Activated gamma-delta T cell (primary cell): Measurements from ENCODE around the gene TMEM87B.
"Not testable (repeated sequence)": the region's sequence is repeated elsewhere in the genome, so short reads cannot be mapped to it uniquely, and the experiment has no call there.

Source experiments
- DNase-seq: peaks from one replicate; lab custom pipeline; 2025; lab: John Stamatoyannopoulos, UW

TMEM87B gene

DNA sequence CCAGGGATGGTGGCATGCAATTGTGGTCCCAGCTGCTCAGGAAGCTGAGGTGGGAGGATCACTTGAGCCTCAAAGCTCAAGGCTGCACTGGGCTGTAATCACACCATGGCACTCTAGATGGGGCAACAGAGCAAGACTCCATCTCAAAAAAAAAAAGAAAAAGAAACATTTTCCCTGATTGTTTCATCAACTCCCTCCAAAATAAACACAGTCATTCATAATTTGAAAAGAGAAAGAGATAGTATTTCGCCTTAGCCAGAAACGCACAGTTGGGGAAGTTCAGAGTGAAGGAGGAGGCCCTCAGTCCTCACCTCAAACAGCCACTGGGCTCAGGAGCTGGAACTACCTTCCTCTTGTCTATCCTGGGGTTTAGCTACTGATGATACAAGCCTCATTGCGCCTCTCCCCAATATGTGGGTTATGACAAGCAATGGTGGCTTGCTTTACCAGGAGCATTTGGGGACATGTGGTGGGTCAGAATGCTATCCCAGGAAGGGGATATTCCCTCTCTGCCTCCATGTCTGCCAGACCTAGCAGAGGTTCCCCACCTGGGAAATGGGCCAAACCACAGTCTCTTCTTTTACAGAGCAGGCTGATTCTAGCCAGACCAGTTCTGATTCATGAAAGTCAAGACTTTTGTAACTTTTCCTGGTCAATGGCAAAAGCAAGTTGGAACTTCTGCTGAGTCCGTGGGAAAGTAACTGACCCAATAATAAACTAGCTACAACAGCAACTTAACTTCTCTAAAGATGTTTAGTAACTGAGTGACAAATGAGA, 22.2 kb upstream of the TMEM87B start:
- DNase-seq: no peak

DNA sequence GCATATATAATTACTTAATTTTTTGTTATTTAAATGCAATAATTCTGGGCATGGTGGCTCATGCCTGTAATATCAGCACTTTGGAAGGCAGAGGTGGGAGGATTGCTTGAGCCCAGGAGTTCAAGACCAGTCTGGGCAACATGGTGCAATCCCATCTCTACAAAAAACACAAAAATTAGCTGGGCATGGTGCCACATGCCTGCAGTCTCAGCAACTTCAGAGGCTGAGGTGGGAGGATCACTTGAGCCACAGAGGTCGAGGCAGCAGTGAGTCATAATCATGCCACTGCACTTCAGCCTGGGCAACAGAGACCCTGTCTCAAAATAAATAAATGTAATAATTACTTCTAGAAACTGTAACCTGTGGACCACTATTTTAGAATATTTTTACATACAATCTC, 21.5 kb upstream of the TMEM87B start:
- no peak for DNase-seq

DNA sequence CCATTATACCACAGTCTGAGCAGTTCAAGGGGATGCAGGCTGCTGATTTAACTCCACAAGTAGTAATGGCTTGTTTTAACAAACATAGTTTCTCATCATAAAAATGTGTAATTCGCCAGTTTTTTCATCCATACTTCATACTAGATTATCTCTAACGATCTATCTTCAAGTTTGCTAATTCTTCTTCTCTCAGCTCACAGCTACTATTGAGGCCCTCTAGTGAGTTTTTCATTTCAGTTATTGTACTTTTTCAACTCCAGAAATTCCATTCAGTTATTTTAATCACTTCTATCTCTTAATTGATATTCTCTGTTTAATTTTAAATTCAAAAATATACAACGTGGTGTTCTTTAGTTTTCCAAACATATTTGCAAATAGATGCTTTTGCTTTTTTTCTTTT, 20.1 kb upstream of the TMEM87B start:
- no peak for DNase-seq

DNA sequence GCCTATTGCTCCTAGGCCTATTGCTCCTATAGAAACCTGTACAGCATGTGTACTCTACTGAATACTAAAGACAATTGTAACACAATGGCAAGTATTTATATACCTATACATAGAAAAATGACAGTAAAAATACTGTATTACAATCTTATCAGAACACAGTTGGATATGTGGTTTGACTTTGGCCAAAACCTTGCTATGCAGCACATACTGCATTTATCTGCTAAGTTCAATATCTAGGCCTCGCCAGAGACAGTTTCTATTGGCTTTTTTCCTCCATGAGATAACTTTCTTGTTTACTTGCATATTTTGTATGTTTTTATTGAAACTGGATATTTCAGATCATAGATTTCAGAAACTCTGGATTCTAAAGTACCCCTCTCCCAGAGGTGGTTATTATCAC, 19.3 kb upstream of the TMEM87B start:
- no peak for DNase-seq

DNA sequence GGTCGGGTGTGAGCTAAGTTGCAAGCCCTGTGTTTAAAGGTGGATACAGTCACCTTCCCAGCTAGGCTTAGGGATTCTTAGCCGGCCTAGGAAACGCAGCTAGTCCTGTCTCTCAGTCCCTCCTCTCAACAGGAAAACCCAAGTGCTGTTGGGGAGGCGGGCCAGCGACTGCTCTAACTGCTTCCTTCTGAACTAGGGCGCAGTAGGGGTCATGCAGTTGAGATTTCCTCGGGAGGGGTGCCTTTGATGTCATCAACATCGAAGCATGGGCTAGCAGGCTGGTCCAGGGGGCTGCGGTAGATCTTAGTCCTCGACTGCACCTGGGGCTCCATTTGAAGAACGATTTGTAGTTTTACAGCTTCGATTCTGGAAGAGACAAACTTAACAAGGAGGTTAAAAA, 15.5 kb upstream of the TMEM87B start:
- DNase-seq: not testable (repeated sequence)

DNA sequence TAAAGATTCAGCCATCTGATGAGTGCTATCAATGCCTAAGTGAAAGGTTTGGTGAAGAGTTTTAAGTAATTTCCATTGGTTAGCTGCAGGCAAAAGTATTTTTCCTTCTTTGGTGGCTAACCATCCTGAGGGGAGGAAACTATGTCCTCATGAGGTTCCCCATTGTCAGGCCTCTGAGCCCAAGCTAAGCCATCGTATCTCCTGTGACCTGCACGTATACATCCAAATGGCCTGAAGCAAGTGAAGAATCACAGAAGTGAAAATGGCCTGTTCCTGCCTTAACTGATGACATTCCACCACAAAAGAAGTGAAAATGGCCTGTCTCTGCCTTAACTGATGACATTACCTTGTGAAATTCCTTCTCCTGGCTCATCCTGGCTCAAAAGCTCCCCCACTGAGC, 15.0 kb upstream of the TMEM87B start:
- not testable (repeated sequence) for DNase-seq

DNA sequence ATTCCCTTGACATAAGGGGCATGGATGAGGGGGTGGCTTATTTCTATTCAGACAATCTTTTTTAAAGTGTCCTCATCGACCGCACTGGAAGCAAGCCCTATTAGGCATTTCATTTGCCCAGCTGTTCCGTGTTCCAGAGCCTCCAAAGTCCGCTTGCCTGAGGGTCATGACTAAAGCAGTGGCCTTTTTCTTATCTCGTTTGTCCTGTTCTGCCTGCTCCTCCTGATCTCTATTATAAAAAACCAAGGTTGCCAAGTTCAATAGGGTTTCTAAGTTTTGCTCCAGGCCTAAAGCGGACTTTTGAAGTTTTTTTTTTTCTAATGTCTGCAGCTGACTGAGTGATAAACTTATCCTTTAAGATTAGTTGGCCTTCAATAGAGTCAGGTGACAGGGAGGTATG, 13.6 kb upstream of the TMEM87B start:
- DNase-seq: not testable (repeated sequence)

DNA sequence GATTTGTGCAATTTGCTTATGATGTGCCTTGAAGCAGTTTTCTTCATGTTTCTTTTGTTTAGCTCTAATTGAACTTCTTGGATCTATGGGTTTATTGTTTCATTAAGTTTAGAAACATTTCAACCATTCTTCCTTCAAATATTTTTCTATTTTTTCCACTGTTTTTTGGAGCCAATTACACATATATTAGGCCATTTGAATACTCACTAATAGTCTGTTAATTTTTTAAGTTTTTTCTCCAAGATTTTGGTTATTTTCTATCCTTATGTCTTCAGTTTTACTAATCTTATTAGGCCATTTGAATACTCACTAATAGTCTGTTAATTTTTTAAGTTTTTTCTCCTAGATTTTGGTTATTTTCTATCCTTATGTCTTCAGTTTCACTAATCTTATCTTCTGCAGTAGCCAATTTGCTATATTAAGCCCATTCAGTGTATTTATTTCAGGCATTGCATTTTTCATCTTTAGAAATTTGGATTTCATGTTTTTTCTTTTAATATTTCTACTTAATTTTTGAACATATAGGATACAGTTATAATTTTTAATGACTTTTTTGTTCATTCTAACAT, 9.5 kb upstream of the TMEM87B start:
- DNase-seq: no peak

DNA sequence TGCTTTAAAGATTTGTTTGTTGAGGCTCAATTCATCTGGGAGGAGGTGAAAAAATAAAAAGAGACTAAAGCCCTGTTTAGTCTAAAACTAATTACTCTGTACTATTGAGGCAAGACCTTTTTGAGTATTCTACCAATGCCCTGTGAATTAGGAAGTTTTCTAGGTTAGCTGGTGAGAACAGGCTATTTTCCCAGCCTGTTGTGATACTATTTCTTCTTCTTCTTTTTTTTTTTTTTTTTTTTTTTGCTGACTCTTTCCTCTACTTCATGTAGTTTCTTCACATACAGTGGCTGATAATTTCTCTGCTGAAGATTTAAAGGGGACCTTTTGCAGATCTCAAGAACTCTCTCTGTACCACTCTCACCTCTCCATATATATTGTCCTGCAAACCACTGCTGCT, 8.8 kb upstream of the TMEM87B start:
- DNase-seq: no peak

DNA sequence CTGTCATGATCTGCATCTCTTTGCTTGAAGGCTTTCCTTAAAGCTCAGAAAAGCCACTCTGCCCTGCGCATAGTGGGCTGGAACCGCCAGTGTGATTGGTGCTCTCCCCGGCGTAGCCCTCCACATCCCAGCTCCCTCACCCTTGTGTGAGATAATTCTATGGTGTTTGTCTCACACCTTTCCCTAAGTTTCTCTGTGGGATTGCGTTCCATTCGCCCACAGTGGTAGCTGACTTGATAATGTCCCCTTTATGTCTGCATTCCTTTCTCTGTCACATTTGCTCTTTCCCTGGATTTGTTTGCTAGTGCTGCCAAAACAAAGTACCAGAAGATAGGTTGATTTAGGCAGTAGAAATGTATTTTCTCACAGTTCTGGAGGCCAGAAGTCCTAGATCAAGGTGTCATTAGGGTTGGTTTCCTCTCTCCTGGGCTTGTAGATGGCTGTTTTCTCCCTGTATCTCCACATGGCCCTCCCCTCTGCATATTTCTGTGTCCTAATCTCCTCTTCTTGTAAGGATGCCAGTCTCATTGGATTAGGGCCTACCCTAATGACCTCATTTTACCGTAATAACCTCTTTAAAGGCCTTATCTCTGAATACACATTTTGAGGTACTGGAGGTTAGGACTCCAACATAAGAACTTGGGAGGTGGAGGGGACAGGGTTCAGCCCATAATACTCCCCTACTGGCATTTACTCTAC, 7.4 kb upstream of the TMEM87B start:
- no peak for DNase-seq

DNA sequence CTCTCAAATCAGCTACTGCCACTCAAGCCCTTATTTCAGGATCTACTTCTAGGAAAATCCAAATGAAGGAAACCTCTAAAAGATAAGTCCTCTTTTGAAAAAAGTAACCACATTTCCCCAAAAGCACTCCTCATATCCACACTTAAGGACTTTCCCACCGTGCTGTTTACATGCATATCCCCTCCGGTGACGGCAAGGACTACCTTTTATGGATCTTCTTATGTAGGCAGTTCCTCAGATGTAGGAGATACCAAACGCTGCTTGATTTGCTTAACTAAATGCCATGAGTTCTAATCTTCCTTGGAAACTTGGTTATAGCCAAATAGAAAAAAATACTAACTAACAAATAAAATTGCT, 6.9 kb upstream of the TMEM87B start:
- no peak for DNase-seq

DNA sequence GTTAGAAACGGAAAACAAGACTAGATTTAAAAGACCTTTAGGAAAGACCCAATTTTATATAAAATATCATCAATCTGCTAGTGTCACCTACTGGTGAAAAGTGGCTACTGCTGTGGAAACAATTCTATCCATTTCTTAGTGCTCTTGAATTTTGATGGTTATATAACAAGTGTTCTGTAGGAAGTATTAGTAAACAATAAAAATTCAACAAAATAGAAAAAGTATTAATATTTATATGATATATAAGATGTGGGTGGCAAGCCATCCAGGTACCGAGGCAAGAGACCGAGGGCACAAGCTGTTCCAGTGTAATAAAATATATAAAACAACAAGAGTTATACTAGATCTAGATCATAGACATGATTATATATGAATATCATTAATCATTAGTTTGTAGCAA, 6.2 kb upstream of the TMEM87B start:
- no peak for DNase-seq

DNA sequence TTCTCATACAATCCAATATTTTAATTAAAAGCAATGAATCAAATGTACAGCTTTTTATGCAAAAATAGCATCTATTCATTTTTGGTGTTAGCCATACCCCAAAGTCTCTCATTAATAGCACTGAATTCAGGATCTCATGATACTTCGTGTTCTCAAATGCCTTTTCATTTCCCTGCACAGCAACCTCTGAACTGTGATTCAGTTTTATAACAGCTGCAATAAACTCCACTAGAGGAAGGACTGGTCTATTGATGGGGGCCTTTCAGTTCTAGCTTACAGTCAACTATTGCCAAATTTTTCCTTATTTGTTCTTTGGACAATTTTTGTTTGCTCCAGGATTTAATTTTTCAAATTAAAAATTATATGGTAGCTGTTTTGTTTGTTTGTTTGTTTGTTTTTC, 4.8 kb upstream of the TMEM87B start:
- DNase-seq: no peak

DNA sequence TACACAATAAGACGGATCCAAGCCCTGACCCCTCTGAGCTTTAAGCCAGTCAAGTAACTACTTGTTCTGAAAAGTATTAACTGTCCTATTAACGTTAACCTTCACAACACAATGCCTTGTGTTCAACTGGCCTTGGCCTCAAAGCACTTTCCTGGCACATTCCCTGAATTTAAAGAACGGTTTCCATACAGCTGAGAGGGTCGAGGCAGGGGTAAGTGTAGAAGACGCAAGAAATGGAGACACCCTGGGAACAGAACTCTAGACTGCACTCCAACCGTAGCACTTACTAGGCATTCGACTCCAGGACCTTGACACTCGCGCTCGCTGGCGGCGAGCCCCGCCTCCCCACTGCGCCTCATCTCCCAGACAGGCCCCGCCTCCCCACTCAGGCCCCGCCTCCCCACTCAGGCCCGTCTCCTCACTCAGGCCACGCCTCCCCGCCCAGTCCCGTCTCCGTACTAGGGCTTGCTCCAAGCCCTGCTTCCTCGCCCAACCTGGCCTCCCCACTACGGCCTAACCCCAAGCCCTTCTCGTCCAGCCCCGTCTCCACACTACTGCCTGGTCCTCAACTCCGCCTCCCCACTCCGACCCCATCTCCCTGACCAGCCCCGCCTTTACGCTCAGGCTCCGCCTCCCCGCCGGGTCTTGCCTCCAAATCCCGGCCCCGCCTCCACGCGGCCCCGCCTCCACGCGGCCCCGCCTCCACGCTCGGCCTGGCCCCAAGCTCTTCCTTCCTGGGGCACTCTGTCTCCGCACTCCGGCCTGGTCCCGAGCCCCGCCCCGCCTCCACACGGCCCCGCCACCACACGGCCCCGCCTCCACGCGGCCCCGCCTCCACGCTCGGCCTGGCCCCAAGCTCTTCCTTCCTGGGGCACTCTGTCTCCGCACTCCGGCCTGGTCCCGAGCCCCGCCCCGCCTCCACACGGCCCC, 887 bp upstream of the TMEM87B start:
- peak; percentile 98 for DNase-seq

DNA sequence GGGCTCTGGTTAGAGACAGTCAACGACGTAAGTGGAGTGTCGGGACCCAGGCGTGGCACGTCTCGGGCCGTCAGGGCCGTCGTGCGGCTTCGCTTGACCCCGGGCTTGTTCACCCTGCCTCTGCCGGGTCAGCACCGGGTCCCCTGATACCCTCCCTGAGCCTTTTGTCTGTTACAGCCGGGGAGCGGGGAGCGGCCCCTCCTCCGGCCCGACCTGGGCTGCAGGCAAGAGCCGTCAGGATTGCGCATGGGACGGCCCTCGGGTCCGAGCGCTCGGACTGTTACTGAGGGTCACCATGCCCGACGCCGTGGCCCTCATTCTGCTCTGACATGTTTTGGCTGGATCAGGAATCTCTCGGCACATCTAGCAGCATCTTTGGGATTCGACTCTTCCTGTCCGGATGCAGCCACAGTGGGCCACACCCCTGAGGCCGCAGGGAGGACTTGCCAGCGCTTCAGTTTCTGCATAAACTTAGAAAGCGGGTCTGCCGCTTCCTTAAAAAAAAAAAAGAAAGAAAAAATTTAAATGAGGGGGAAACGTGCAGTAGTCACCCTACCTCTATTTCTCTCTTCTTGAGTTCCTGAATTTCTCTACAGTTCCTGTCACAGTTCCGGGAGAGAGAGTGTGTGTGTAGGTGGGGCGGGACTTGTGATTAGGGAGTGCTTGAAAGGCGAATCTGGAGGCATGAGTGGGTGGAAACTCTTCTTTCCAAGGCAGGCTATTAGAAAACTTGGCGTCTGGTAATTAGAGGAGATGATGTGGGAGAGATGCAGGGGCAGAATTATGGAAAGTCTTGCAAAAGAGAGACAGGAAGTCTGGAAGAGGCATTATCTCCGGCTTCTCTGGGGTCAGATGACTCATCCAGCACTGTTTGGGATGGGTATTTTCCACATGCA, 909 bp downstream of the TMEM87B start:
- DNase-seq: peak; percentile 15

DNA sequence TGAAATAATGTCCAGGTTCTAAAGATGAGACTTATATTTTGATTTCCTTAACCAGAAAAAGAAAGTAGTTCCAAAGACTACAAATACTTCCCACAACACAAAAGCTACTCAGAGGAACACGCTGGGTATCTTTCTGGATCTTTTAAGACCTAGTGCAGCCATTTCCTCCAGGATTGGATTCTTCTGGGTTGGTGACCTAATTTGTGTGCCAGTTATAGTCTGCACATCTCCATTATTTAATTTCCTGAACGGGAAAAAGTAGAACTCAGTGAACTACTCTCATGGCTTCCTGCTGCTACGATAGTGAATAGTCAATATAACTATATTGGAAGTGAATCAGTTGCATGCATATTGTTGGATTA, 1.5 kb downstream of the TMEM87B start:
- no peak for DNase-seq

DNA sequence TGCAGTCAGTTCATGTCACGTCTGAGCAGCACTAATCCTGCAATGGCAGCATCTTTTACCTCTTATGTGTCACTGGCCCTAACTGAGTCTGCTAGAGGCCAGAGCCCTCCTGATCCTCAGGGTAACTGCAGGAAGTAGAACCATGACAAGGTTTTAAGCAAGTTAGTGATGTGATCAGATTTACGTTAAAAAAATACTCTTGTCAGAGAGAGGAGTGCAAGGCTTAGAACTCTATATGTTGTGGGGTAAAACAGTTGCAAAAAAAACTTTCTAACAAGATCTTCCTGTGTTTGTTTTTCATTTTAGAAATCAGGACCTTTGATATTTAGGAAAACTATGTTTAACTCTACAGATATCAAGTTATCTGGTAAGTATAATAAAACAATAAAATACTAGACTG, 4.6 kb downstream of the TMEM87B start:
- no peak for DNase-seq

DNA sequence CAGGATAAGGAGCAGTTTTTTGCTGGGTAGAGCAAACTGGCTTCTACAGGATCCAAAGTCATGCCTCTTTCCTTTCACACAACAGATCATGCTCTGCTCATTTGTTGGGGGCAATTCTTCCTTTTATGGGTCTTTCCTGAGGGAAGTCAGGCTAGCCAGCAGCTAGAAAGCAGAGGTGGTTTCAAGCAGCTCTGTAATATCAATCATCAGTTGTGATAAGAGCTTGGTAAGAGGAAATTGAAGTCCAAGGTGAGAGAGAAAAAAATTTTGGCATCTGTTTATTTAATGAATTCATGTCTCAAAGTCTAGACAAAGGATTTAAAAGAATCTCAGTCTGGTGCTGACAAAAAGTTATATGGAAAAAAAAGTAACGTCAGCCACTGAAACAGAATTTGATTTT, 6.2 kb downstream of the TMEM87B start:
- DNase-seq: no peak

DNA sequence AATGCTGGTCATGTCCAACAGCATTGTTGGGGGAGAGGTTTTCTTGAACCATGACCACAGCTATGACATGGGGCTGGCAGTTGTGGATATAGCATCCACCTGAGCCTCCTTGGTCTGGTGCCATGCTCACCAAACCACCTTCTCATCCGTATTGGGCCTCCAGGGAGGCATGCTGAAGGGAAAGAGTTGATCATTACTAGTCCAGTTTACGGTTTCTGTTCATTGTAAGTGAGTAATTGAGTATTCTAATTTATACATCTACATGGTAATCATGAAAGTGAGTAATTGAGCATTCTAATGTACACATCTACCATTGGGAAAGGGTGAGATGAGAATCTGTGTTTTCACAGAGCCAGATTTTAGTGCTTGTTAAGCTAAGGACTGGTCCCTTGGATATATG, 6.8 kb downstream of the TMEM87B start:
- DNase-seq: no peak

DNA sequence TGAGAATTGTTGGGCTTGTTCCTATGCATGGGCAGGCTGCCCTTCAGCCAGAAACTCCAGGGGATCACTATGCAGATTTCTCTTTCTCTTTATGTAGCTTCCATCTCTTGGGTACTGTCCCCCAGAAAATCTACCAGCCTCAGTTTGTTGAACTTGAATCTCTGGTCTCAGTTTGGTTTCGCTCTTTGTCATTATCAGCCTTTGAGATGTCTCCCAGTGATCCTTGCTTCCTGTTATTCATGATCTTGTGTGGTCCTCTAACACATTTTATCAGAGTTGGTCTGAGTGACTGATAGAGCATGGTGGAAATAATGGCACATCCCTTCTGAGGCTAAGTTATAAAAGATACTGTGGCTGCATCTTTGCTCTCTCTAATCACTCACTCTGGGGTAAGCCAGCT, 7.8 kb downstream of the TMEM87B start:
- no peak for DNase-seq

DNA sequence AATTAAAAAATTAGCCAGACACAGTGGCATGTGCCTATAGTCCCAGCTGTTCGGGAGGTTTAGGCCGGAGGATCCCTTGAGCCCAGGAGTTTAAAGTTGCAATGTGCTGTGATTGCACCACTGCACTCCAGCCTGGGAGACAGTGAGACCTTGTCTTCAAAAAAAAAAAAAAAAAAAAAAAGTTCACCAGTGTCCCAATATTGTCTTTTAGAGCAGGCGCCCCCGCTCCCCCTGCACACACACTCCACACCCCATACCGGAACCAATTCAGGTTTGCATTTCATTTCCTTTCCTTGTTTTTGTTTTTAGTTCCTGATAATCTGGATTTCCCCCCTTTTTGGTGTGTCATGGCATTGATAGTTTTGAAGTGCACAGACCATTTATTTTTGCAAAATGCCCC, 10.4 kb downstream of the TMEM87B start:
- DNase-seq: no peak
